ENCODE data around the gene DSCAML1.
A peak's percentile ranks its signal among the peaks of the same experiment; 100 is the strongest.

The DSCAML1 gene

DNA sequence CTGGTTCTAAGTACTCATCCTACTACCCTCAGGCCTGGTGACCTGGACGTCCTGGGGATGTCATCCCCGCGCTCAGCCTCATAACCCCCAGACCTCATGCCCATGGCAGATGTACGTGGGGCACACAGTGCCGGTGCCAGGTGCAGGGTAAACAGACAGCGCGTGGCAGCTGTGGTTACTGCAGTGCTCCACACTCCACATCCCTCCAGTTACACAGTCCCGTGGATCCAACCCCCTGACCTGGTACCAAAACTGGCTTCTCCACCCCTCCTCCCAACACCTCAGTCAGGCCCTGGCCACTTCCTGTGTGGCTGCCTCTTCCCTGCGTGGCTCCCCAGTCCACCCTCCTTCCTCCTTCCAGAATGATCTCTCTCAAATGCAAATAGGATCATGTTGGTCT, 95.2 kb downstream of the DSCAML1 start:
- Mint-ChIP-seq H3K4me1 (peaks cover 45% of the 10 kb centered on the region), H3K9me3 (no peaks in the 10 kb centered on the region), H3K36me3 (ENCODE audit: low read depth) (no peaks in the 10 kb centered on the region)

GRCh38 chr11:117700551-117700950, 96.5 kb downstream of the DSCAML1 start:
- H3K4me1 Mint-ChIP-seq, result peaks cover 40% of the 10 kb centered on the region
- H3K4me3 Mint-ChIP-seq, result no peak overlapping the region
- peaks cover 52% of the 10 kb centered on the region for H3K27me3 Mint-ChIP-seq (ENCODE audit: low read depth, poor library complexity)
- TF ChIP-seq CTCF (IDR thresholded peaks at IDR 0.05), result no peak
- H3K27ac Mint-ChIP-seq, result no peak overlapping the region
- no peaks in the 10 kb centered on the region for H3K36me3 Mint-ChIP-seq (ENCODE audit: low read depth)
- no peak for DNase-seq
- H3K9me3 Mint-ChIP-seq, result no peaks in the 10 kb centered on the region

More for the DNA sequence above, 95.2 kb downstream of the DSCAML1 start:
- Mint-ChIP-seq H3K27me3 (ENCODE audit: low read depth, poor library complexity) (peaks cover 63% of the 10 kb centered on the region), H3K27ac (no peak overlapping the region), H3K4me3 (peak overlapping the region; percentile 26)
- DNase-seq, result no peak
- no peak for TF ChIP-seq CTCF (IDR thresholded peaks at IDR 0.05)

DNA sequence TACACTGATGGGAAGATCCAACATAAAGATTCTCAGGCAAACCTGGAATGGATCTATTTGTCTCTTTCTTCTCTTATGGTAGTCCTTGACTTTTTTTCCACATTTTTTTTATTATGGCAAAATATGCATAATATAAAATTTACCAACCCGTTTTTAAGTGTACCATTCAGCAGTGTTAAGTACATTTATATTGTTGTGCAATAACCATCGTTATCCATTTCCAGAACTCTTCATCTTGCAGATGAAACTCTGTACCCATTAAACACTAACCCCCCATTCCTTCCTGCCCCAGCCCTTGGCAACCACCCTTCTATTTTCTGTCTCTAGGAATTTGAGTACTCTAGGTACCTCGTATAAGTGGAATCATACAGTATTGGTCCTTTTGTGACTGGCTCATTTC, 99.7 kb downstream of the DSCAML1 start:
- Mint-ChIP-seq H3K27ac (no peak overlapping the region), H3K4me1 (peaks cover 15% of the 10 kb centered on the region), H3K4me3 (no peak overlapping the region), H3K36me3 (ENCODE audit: low read depth) (no peaks in the 10 kb centered on the region), H3K9me3 (no peaks in the 10 kb centered on the region), H3K27me3 (ENCODE audit: low read depth, poor library complexity) (peaks cover 39% of the 10 kb centered on the region)
- DNase-seq, result no peak
- no peak for TF ChIP-seq CTCF (IDR thresholded peaks at IDR 0.05)

DNA sequence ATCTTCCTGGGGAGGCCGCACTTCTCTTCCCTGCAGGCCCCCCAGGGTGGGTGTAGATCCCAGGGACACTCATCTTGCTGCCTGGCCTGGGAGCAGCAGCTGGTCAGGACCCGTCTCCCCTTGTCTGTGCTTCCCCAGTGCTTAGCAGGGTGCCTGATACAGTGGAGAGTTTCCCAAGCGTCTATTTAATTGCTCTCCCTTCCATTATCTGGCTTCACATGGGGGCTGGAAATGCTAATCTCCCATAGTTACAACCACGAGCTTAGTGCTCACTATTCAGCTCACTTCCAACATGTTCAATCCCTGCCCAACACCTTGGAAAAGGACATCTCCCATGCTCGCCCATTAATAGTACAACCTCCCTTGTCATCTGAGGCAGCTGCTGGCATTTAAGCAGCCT, 100.5 kb downstream of the DSCAML1 start:
- peaks cover 7% of the 10 kb centered on the region for H3K4me1 Mint-ChIP-seq
- H3K27me3 Mint-ChIP-seq (ENCODE audit: low read depth, poor library complexity), result peaks cover 40% of the 10 kb centered on the region
- no peak for DNase-seq

GRCh38 chr11:117693344-117693743, 103.7 kb downstream of the DSCAML1 start:
- Mint-ChIP-seq H3K4me1 (no peaks in the 10 kb centered on the region), H3K27me3 (ENCODE audit: low read depth, poor library complexity) (peaks cover 33% of the 10 kb centered on the region), H3K36me3 (ENCODE audit: low read depth) (no peaks in the 10 kb centered on the region), H3K4me3 (no peak overlapping the region), H3K9me3 (no peaks in the 10 kb centered on the region), H3K27ac (no peak overlapping the region)
- DNase-seq, result no peak
- TF ChIP-seq CTCF (IDR thresholded peaks at IDR 0.05), result no peak

More for the DNA sequence above, 100.5 kb downstream of the DSCAML1 start:
- H3K9me3 Mint-ChIP-seq, result no peaks in the 10 kb centered on the region
- H3K4me3 Mint-ChIP-seq, result no peak overlapping the region
- no peak overlapping the region for H3K27ac Mint-ChIP-seq
- no peak for TF ChIP-seq CTCF (IDR thresholded peaks at IDR 0.05)
- H3K36me3 Mint-ChIP-seq (ENCODE audit: low read depth), result no peaks in the 10 kb centered on the region

DNA sequence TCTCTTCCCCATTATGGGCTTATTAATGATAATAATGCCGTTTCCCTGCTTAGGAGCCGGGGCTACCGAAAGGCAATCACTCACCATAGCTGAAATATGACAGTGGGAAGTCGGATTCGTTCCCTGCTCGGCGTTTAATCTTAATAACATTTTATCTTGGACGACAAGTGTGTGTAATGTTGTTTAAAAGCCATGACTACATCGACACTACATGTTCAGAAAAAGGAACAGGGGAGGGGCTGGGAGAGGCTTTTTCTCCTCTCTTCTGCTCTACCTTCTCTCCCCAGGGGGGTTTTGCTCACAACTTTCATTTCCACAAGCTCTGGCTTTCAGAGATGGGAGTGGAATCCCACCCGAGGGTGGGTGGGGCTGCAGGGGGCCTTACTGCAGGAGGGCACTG, 105.5 kb downstream of the DSCAML1 start:
- H3K9me3 Mint-ChIP-seq, result no peaks in the 10 kb centered on the region
- TF ChIP-seq CTCF (IDR thresholded peaks at IDR 0.05), result no peak
- no peak overlapping the region for H3K27ac Mint-ChIP-seq
- H3K27me3 Mint-ChIP-seq (ENCODE audit: low read depth, poor library complexity), result peaks cover 44% of the 10 kb centered on the region
- H3K4me3 Mint-ChIP-seq, result no peak overlapping the region
- no peaks in the 10 kb centered on the region for H3K36me3 Mint-ChIP-seq (ENCODE audit: low read depth)
- H3K4me1 Mint-ChIP-seq, result no peaks in the 10 kb centered on the region
- DNase-seq, result no peak
